Esophagus squamous epithelium (tissue), 5 donors: ENCODE measurements around the gene PHC2. TPM values are rescaled to one million over a fixed set of nuclear protein-coding genes. Genes with fewer than 3 reads are reported as not detected.
"Not testable (repeated sequence)": the region's sequence is repeated elsewhere in the genome, so short reads cannot be mapped to it uniquely, and the experiment has no call there.

ENCODE experiments used
- DNase-seq: peaks from one replicate; lab custom pipeline; 2025; lab: John Stamatoyannopoulos, UW
- H3K27ac ChIP-seq, 4 donors: fragments of 200-600 bp; sonication (generic); one replicate each; pipeline ENCODE4 v1.5.1; 2016 to 2019; ENCODE audit warnings: mild to moderate bottlenecking in 1 of 4
- H3K27me3 ChIP-seq, 4 donors: fragments of 200-600 bp; sonication (generic); 1 replicate in 3 of 4; 2 replicates in 1 of 4; pipeline versions ENCODE4 v1.5.1 to v1.6.0; 2017 to 2021; ENCODE audit warnings: antibody characterized with exemption in 1 of 4
- H3K36me3 ChIP-seq, 3 donors: fragments of 200-600 bp; sonication (generic); one replicate each; pipeline ENCODE4 v1.5.1; 2016 to 2019
- H3K4me1 ChIP-seq, 3 donors: fragments of 200-600 bp; sonication (generic); one replicate each; pipeline ENCODE4 v1.5.1; 2017 to 2019
- H3K4me3 ChIP-seq, 4 donors: fragments of 200-600 bp; sonication (generic); 1 replicate in 3 of 4; 2 replicates in 1 of 4; pipeline ENCODE4 v1.5.1; 2016 to 2019; ENCODE audit warnings: mild to moderate bottlenecking in 2 of 4, moderate library complexity in 1 of 4
- H3K9me3 ChIP-seq, 3 donors: fragments of 200-600 bp; sonication (generic); one replicate each; pipeline ENCODE4 v1.5.1; 2016 to 2019
- CTCF ChIP-seq, 6 experiments: fragments of 450-650 bp in 4 of 6; fragments of 200-600 bp in 2 of 6; sonication (generic) in 2 of 6; IDR thresholded peaks; one replicate each; pipeline ENCODE4 v1.5.1; 2016 to 2019; ENCODE audit warnings: antibody characterized with exemption in 6 of 6, mild to moderate bottlenecking in 4 of 6, moderate library complexity in 4 of 6
- POLR2A ChIP-seq, 4 donors: fragments of 450-650 bp; IDR thresholded peaks; one replicate each; pipeline ENCODE4 v1.6.1; 2017; ENCODE audit warnings: antibody characterized with exemption in 4 of 4, mild to moderate bottlenecking in 4 of 4, moderate library complexity in 3 of 4
- WGBS, 2 donors: methylation state at CpG; one replicate each; pipeline ENCODE4 v1.1.5; 2018; 5-methylcytosine and 5-hydroxymethylcytosine counted together
- intact Hi-C: fragments of 100-400 bp; cut with DNase I; formaldehyde crosslinking; loops from one replicate; pipeline ENCODE4 v1.15.0; 2022
- total RNA-seq, 4 donors: library from RNA; depleted of rRNA; stranded (reverse); fragments of >200 nt; gene quantifications; one replicate each; pipeline ENCODE4 v1.1.0, GENCODE V29; 2016
- donor health status: DM: yes; HTN: yes; CAD: no.

Gene PHC2
- total RNA-seq, 4 donors from 2014 or later, result 27.4 to 92.1 (median 50.6) TPM

GRCh38 chr1:33295023-33295422 lies 135.9 kb downstream of the PHC2 start:
- Histone ChIP-seq H3K9me3 (no peaks in the 10 kb centered on the region), H3K4me1 (peaks cover 0 to 51% (median 16%) of the 10 kb centered on the region in 3 donors), H3K27me3 (no peaks in the 10 kb centered on the region), H3K36me3 (peaks cover 0 to 74% (median 0%) of the 10 kb centered on the region in 3 donors), H3K4me3 (no peak overlapping the region), H3K27ac (peak overlapping the region in 3 of 4 donors; percentile 58 to 72 (median 70))
- DNase-seq, result no peak
- intact Hi-C loops, result loop anchor here (5.0 kb wide), 2 partner anchors 72 to 172 kb away; no protein-coding TSS in a partner anchor
- WGBS, 2 donors, result 55% methylated on average over 4 of the region's 15 CpGs; no CpG with 5 or more reads in 1 of the 2 donors
- TF ChIP-seq CTCF (IDR thresholded peaks at IDR 0.05) (no peak), POLR2A (IDR thresholded peaks at IDR 0.05) (no peak)

- Histone ChIP-seq H3K9me3 (no peaks in the 10 kb centered on the region), H3K27ac (peak overlapping the region in 3 of 4 donors; percentile 58 to 72 (median 70)), H3K27me3 (no peaks in the 10 kb centered on the region), H3K36me3 (peaks cover 0 to 74% (median 0%) of the 10 kb centered on the region in 3 donors), H3K4me1 (peaks cover 0 to 51% (median 16%) of the 10 kb centered on the region in 3 donors), H3K4me3 (no peak overlapping the region)
- DNase-seq, result no peak
- no peak for TF ChIP-seq CTCF (IDR thresholded peaks at IDR 0.05)
- intact Hi-C loops, result loop anchor here (5.0 kb wide), 2 partner anchors 73 to 173 kb away; no protein-coding TSS in a partner anchor
- 72 to 73% methylated on average over 10 to 12 of the region's 13 CpGs for WGBS, 2 donors
These were observed 136.6 kb downstream of the PHC2 start for GRCh38 chr1:33294071-33295010.

GRCh38 chr1:33292726-33293340 lies 138.1 kb downstream of the PHC2 start:
- no peak for DNase-seq
- Histone ChIP-seq H3K4me1 (peaks cover 0 to 40% (median 16%) of the 10 kb centered on the region in 3 donors), H3K27me3 (no peaks in the 10 kb centered on the region), H3K36me3 (peaks cover 0 to 72% (median 0%) of the 10 kb centered on the region in 3 donors), H3K9me3 (no peaks in the 10 kb centered on the region), H3K4me3 (no peak overlapping the region), H3K27ac (peak overlapping the region in 3 of 4 donors; percentile 6 to 67 (median 57))
- WGBS, 2 donors, result 66 to 72% methylated on average over 9 to 13 of the region's 13 CpGs
- intact Hi-C loops, result no loop called here
- TF ChIP-seq POLR2A (IDR thresholded peaks at IDR 0.05), result no peak
- no peak for TF ChIP-seq CTCF (IDR thresholded peaks at IDR 0.05)

GRCh38 chr1:33290615-33291014 lies 140.3 kb downstream of the PHC2 start:
- H3K9me3 ChIP-seq, intact Hi-C loops, H3K27me3 ChIP-seq, DNase-seq, H3K27ac ChIP-seq, H3K4me3 ChIP-seq: not testable (repeated sequence)
- H3K36me3 ChIP-seq, result peaks cover 0 to 69% (median 0%) of the 10 kb centered on the region in 3 donors
- H3K4me1 ChIP-seq, result peaks cover 0 to 40% (median 7%) of the 10 kb centered on the region in 3 donors
- 80 to 100% methylated on average over 1 of the region's 2 CpGs for WGBS, 2 donors

- intact Hi-C loops, result no loop called here
- Histone ChIP-seq H3K27me3 (no peaks in the 10 kb centered on the region), H3K4me1 (peaks cover 0 to 32% (median 0%) of the 10 kb centered on the region in 3 donors), H3K9me3 (no peaks in the 10 kb centered on the region), H3K4me3 (no peak overlapping the region), H3K36me3 (peaks cover 0 to 69% (median 0%) of the 10 kb centered on the region in 3 donors), H3K27ac (peak overlapping the region in 1 of 4 donors; percentile 9)
- no peak for TF ChIP-seq POLR2A (IDR thresholded peaks at IDR 0.05)
- TF ChIP-seq CTCF (IDR thresholded peaks at IDR 0.05), result no peak
- no peak for DNase-seq
- WGBS, 2 donors, result 89 to 97% methylated on average over 3 of the region's 3 CpGs
These were observed 141.1 kb downstream of the PHC2 start for GRCh38 chr1:33289858-33290154.
